Measurements from ENCODE around the gene ITPR3. TPM values are rescaled to one million over a fixed set of nuclear protein-coding genes. Genes with fewer than 3 reads are reported as not detected.
"Not testable (repeated sequence)": the region's sequence is repeated elsewhere in the genome, so short reads cannot be mapped to it uniquely, and the experiment has no call there.

Gene ITPR3
- total RNA-seq, 2 experiments from 2014 or later, result 57.8 to 59.3 TPM

- H3K27me3 Mint-ChIP-seq (ENCODE audit: low read depth), result no peaks in the 10 kb centered on the region
- no peaks in the 10 kb centered on the region for H3K36me3 Mint-ChIP-seq (ENCODE audit: low read depth)
- DNase-seq (no peak), ATAC-seq (no peak)
- peak overlapping the region; percentile 1 for H3K27ac Mint-ChIP-seq
- CTCF ChIA-PET, result interaction anchor here (1.6 to 5.4 kb wide), 3 partner anchors 16 to 119 kb away, joined by 6 to 27 read pairs (median 21); partner anchors contain the start of gene UQCC2
- POLR2A ChIA-PET, result interaction anchor here (0.5 to 1.3 kb wide), 2 partner anchors 29 to 100 kb away, joined by 3 to 4 read pairs; partner anchors contain the start of gene ITPR3
- H3K4me1 Mint-ChIP-seq (ENCODE audit: low read depth), result peaks cover 28% of the 10 kb centered on the region
- H3K4me3 Mint-ChIP-seq, result no peak overlapping the region
- H3K9me3 Mint-ChIP-seq (ENCODE audit: insufficient read depth), result no peaks in the 10 kb centered on the region
Measured at GRCh38 chr6:33592280-33592594, 28.9 kb upstream of the ITPR3 start.

GRCh38 chr6:33592595-33593413 is 28.3 kb upstream of the ITPR3 start:
- ATAC-seq (peak; percentile 83), DNase-seq (peak; percentile 64)
- no peaks in the 10 kb centered on the region for H3K27me3 Mint-ChIP-seq (ENCODE audit: low read depth)
- H3K4me3 Mint-ChIP-seq, result peak overlapping the region; percentile 66
- no peaks in the 10 kb centered on the region for H3K9me3 Mint-ChIP-seq (ENCODE audit: insufficient read depth)
- POLR2A ChIA-PET, result interaction anchor here (0.5 to 1.3 kb wide), 2 partner anchors 28 to 99 kb away, joined by 3 to 4 read pairs; partner anchors contain the start of gene ITPR3
- H3K27ac Mint-ChIP-seq, result peak overlapping the region; percentile 54
- peaks cover 32% of the 10 kb centered on the region for H3K4me1 Mint-ChIP-seq (ENCODE audit: low read depth)
- no peaks in the 10 kb centered on the region for H3K36me3 Mint-ChIP-seq (ENCODE audit: low read depth)
- CTCF ChIA-PET, result interaction anchor here (0.7 to 5.4 kb wide), 4 partner anchors 15 to 153 kb away, joined by 3 to 27 read pairs (median 14); partner anchors contain the start of gene UQCC2

DNA sequence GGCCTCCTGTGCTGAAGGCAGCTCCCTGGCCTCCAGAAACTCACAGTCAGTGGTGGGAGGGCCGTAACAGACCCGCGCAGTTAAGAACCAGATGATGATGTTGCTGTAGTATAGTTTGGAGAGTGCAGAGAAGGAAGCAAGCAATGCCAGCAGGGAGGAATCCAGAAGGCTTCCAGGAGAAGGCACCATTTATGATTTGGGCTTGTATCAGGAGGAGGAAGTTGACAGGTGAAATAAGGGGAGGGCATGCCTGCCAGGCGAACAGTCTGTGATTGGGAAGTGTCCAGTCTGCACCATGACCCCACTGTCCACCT is 27.8 kb upstream of the ITPR3 start:
- no peaks in the 10 kb centered on the region for H3K9me3 Mint-ChIP-seq (ENCODE audit: insufficient read depth)
- POLR2A ChIA-PET, result no interaction called here
- H3K4me3 Mint-ChIP-seq, result peak overlapping the region; percentile 66

DNA sequence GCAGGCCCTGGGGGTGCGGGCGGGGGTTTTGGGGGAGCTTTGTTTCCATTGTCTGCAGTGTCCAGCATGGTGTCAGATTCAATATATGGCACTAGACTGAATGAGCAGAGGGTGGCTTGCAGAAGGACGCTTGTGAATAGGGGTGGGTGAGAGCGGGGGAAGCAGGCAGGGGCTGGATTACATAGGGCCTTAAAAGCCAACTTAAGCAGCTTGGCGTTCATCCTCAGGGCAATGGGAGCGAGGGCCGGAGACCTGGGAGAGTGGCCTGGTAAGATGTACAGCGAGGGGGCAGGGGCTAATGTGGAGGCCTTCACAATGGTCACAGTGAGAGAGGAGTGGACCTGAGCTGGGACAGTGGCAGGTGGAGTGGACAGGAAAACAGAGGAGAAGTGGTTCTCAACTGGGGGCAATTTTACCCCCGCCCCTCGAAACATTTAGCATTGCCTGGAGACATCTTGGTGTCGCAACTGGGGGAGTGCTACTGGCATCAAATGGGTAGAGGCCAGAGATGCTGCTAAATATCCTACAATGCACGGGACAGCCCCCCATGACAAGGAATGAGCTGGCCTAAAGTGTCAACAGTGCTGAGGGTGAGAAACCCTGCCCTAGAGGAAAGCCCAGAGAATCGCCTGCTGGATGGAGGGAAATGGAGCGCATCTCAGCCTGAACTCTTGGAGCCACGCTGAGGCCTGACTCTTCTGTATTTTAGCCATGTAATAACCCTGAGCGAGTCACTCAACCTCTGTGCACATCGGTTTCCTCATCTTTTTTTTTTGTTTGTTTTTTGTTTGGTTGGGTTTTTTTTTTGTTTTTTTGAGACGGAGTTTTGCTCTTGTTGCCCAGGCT is 25.9 kb upstream of the ITPR3 start:
- Mint-ChIP-seq H3K36me3 (ENCODE audit: low read depth) (no peaks in the 10 kb centered on the region), H3K27me3 (ENCODE audit: low read depth) (peaks cover 2% of the 10 kb centered on the region), H3K27ac (no peak overlapping the region), H3K4me1 (ENCODE audit: low read depth) (peaks cover 32% of the 10 kb centered on the region), H3K9me3 (ENCODE audit: insufficient read depth) (no peaks in the 10 kb centered on the region), H3K4me3 (no peak overlapping the region)
- DNase-seq (no peak), ATAC-seq (no peak)
- ChIA-PET POLR2A (no interaction called here), CTCF (interaction anchor here (1.2 to 5.4 kb wide), 4 partner anchors 10 to 148 kb away, joined by 4 to 27 read pairs (median 16); no protein-coding TSS in a partner anchor)

More for the DNA sequence above, 27.8 kb upstream of the ITPR3 start:
- DNase-seq (no peak), ATAC-seq (no peak)
- Mint-ChIP-seq H3K27ac (peak overlapping the region; percentile 54), H3K36me3 (ENCODE audit: low read depth) (no peaks in the 10 kb centered on the region), H3K4me1 (ENCODE audit: low read depth) (peaks cover 32% of the 10 kb centered on the region), H3K27me3 (ENCODE audit: low read depth) (no peaks in the 10 kb centered on the region)
- CTCF ChIA-PET, result interaction anchor here (0.7 to 5.4 kb wide), 3 partner anchors 14 to 153 kb away, joined by 3 to 27 read pairs (median 21); no protein-coding TSS in a partner anchor

GRCh38 chr6:33596894-33597293 is 24.2 kb upstream of the ITPR3 start:
- ChIA-PET POLR2A (interaction anchor here (0.6 kb wide), 1 partner anchor 9 kb away, joined by 3 read pairs; no protein-coding TSS in a partner anchor), CTCF (interaction anchor here (1.2 to 3.9 kb wide), 3 partner anchors 10 to 17 kb away, joined by 4 to 22 read pairs (median 9); partner anchors contain the start of gene BAK1)
- H3K4me3 Mint-ChIP-seq; H3K36me3 Mint-ChIP-seq (ENCODE audit: low read depth); H3K9me3 Mint-ChIP-seq (ENCODE audit: insufficient read depth); H3K27me3 Mint-ChIP-seq (ENCODE audit: low read depth): not testable (repeated sequence)
- H3K27ac Mint-ChIP-seq, result peak overlapping the region; percentile 79
- ATAC-seq (peak; percentile 50), DNase-seq (peak; percentile 37)
- H3K4me1 Mint-ChIP-seq (ENCODE audit: low read depth), result peaks cover 28% of the 10 kb centered on the region

GRCh38 chr6:33597551-33598322 is 23.4 kb upstream of the ITPR3 start:
- no peaks in the 10 kb centered on the region for H3K36me3 Mint-ChIP-seq (ENCODE audit: low read depth)
- H3K9me3 Mint-ChIP-seq (ENCODE audit: insufficient read depth), result no peaks in the 10 kb centered on the region
- POLR2A ChIA-PET, result no interaction called here
- no peak overlapping the region for H3K27ac Mint-ChIP-seq
- DNase-seq, result no peak
- no peak overlapping the region for H3K4me3 Mint-ChIP-seq
- H3K27me3 Mint-ChIP-seq (ENCODE audit: low read depth), result peaks cover 9% of the 10 kb centered on the region
- ATAC-seq, result no peak
- CTCF ChIA-PET, result interaction anchor here (1.1 to 3.9 kb wide), 4 partner anchors 8 to 18 kb away, joined by 4 to 22 read pairs (median 8); partner anchors contain the start of gene BAK1
- peaks cover 21% of the 10 kb centered on the region for H3K4me1 Mint-ChIP-seq (ENCODE audit: low read depth)

DNA sequence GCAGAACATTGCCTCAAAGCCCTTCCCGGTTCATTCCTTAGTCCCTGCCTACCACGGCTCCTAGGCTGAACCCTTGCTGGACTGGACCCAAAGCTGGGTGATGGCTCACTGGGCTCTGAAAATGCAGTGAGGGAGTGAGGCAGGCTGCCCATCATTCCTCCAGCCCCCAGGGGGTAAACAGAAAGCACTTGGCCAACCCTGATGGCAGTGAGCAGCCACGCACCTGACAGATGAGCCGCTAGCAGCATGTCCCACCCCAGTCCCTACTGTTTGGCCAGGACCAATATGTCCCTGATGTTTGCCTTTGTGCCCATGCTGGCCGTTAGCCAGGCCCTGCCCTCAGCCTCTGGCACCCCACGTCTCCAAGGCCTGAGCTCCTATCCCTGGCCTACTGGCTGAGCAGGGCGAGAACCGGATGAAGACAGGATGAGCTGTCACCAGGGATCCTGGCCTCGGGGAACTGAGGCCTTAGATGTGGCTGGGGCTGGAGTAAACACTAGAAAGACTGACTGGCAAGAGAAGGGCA is 21.6 kb upstream of the ITPR3 start:
- POLR2A ChIA-PET, result no interaction called here
- Mint-ChIP-seq H3K4me1 (ENCODE audit: low read depth) (peaks cover 13% of the 10 kb centered on the region), H3K4me3 (no peak overlapping the region), H3K27me3 (ENCODE audit: low read depth) (peaks cover 19% of the 10 kb centered on the region), H3K36me3 (ENCODE audit: low read depth) (no peaks in the 10 kb centered on the region), H3K9me3 (ENCODE audit: insufficient read depth) (no peaks in the 10 kb centered on the region), H3K27ac (no peak overlapping the region)
- CTCF ChIA-PET, result interaction anchor here (1.0 to 1.5 kb wide), 2 partner anchors 9 to 13 kb away, joined by 3 to 4 read pairs; no protein-coding TSS in a partner anchor
- ATAC-seq (no peak), DNase-seq (no peak)

- Mint-ChIP-seq H3K4me1 (ENCODE audit: low read depth) (peaks cover 13% of the 10 kb centered on the region), H3K4me3 (no peak overlapping the region), H3K36me3 (ENCODE audit: low read depth) (no peaks in the 10 kb centered on the region), H3K27ac (no peak overlapping the region), H3K9me3 (ENCODE audit: insufficient read depth) (no peaks in the 10 kb centered on the region), H3K27me3 (ENCODE audit: low read depth) (peaks cover 23% of the 10 kb centered on the region)
- DNase-seq, result no peak
- ATAC-seq, result no peak
- CTCF ChIA-PET, result interaction anchor here (0.9 to 1.3 kb wide), 2 partner anchors 16 to 111 kb away, joined by 3 read pairs; partner anchors contain the start of gene UQCC2
- POLR2A ChIA-PET, result interaction anchor here (0.6 to 1.5 kb wide), 2 partner anchors 11 to 19 kb away, joined by 3 to 5 read pairs; partner anchors contain the start of gene ITPR3
Measured at GRCh38 chr6:33600761-33601160, 20.4 kb upstream of the ITPR3 start.

GRCh38 chr6:33602180-33602579 is 18.9 kb upstream of the ITPR3 start:
- ATAC-seq, result no peak
- peaks cover 23% of the 10 kb centered on the region for H3K27me3 Mint-ChIP-seq (ENCODE audit: low read depth)
- no peaks in the 10 kb centered on the region for H3K36me3 Mint-ChIP-seq (ENCODE audit: low read depth)
- H3K4me1 Mint-ChIP-seq (ENCODE audit: low read depth), result peaks cover 5% of the 10 kb centered on the region
- H3K9me3 Mint-ChIP-seq (ENCODE audit: insufficient read depth), result no peaks in the 10 kb centered on the region
- ChIA-PET POLR2A (no interaction called here), CTCF (no interaction called here)
- H3K27ac Mint-ChIP-seq, result no peak overlapping the region
- no peak overlapping the region for H3K4me3 Mint-ChIP-seq
- no peak for DNase-seq

DNA sequence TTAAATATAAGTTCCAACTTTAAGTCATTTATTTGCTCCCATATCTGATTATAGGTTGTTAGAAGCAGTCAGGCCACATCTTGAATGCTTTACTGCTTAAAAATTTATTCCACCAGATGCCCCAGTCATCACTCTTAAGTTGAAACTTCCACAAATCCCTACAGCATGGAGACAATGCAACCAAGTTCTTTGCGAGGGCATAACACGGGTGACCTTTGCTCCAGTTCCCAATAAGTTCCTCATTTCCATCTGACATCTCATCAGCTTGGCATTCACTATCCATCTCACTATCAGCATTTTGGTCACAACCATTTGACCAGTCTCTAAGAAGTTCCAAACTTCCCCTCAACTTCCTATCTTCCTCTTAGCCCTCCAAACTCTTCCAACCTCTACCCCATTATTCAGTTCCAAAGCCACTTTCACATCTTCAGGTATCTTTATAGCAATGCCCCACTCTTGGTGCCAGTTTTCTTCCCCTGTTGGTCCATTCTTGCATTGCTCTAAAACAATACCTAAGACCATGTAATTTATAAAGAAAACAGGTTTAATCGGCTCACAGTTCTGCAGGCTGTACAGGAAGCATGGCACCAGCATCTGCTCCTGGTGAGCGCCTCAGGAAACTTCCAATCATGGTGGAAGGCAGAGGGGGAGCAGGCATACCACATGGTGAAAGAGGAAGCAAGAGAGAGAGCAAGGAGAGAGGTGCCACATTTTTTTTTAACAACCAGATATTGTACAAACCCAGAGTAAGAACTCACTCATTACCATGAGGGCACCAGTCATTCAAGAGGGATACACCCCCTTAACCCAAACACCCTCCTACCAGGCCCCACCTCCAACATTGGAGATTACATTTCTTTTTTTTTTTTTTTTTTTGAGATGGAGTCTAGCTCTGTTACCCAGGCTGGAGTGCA is 15.9 kb upstream of the ITPR3 start:
- Mint-ChIP-seq H3K9me3 (ENCODE audit: insufficient read depth) (no peaks in the 10 kb centered on the region), H3K4me3 (no peak overlapping the region), H3K36me3 (ENCODE audit: low read depth) (no peaks in the 10 kb centered on the region), H3K27me3 (ENCODE audit: low read depth) (peaks cover 24% of the 10 kb centered on the region), H3K27ac (no peak overlapping the region), H3K4me1 (ENCODE audit: low read depth) (peaks cover 2% of the 10 kb centered on the region)
- CTCF ChIA-PET, result interaction anchor here (1.1 to 1.6 kb wide), 2 partner anchors 20 to 156 kb away, joined by 3 to 4 read pairs; no protein-coding TSS in a partner anchor
- ATAC-seq (no peak), DNase-seq (no peak)
- POLR2A ChIA-PET, result interaction anchor here (0.6 kb wide), 1 partner anchor 8 kb away, joined by 3 read pairs; no protein-coding TSS in a partner anchor

All from activated CD8-positive, alpha-beta T cell treated with anti-CD3 and anti-CD28 coated beads, Interleukin-2, amount 10 ng/mL, durations not matched to agents 7 days and 5 days (primary cell).